Measurements from ENCODE around the gene PTPRK. TPM values are rescaled to one million over a fixed set of nuclear protein-coding genes. Genes with fewer than 3 reads are reported as not detected.

The PTPRK gene
- total and polyA plus RNA-seq, 10 of the 15 experiments (the other 5 are each of a cell fraction or from before 2014, with no cell fraction given), result 0.23 to 1.9 (median 0.55) TPM

GRCh38 chr6:128007658-128008057 lies 512.7 kb downstream of the PTPRK start:
- no TSS peak for BruUV-seq (replicated peaks)
- no peaks in the 10 kb centered on the region for H4K20me1 ChIP-seq (ENCODE audit: control insufficient read depth, insufficient read depth)
- POLR2A ChIA-PET, result no interaction called here
- FAIRE-seq (no peak), ATAC-seq (no peak), DNase-seq (ENCODE audit: low read depth, low spot score) (no peak)
- no peak overlapping the region for H3K4me2 ChIP-seq (ENCODE audit: control insufficient read depth, insufficient read depth)
- no peak overlapping the region for H3K27ac ChIP-seq (ENCODE audit: control insufficient read depth, insufficient read depth)
- in situ Hi-C loops (cut with MboI) (no loop called here), intact Hi-C loops (cut with micrococcal nuclease; ENCODE audit: unreplicated experiment) (no loop called here)
- CTCF ChIA-PET, result no interaction called here
- H3K36me3 ChIP-seq (ENCODE audit: control insufficient read depth in 2 of 2, insufficient read depth in 2 of 2, low read length in 1 of 2), result no peaks in the 10 kb centered on the region
- H3K27me3 ChIP-seq (replicated peaks in 1 of 2; ENCODE audit: control insufficient read depth in 2 of 2, insufficient read depth in 2 of 2, low read length in 1 of 2), result no peaks in the 10 kb centered on the region; a peak in 1 of 4 replicates
- H3K9ac ChIP-seq (ENCODE audit: control insufficient read depth, insufficient read depth, low read length), result no peak overlapping the region
- no peaks in the 10 kb centered on the region for H3K79me2 ChIP-seq (ENCODE audit: control insufficient read depth, insufficient read depth, low read length)
- H3K9me3 ChIP-seq (replicated peaks; ENCODE audit: control insufficient read depth, insufficient read depth, low read length), result no peaks in the 10 kb centered on the region
- H3K4me3 ChIP-seq, result no peak overlapping the region
- TF ChIP-seq MEF2A (IDR thresholded peaks at IDR 0.05; ENCODE audit: insufficient read depth, low read depth, low read length) (no peak), ZNF217 (IDR thresholded peaks at IDR 0.05) (no peak), ZBTB33 (IDR thresholded peaks at IDR 0.05) (no peak), CHD2 (IDR thresholded peaks at IDR 0.05; ENCODE audit: borderline replicate concordance, low read depth, low read length) (no peak)
- RAD21 ChIA-PET (ENCODE audit: unreplicated experiment), result no interaction called here
- H2AFZ ChIP-seq (ENCODE audit: control insufficient read depth, low read depth, low read length), result no peak overlapping the region
- H3K4me1 ChIP-seq (ENCODE audit: control insufficient read depth, insufficient read depth, low read length), result no peaks in the 10 kb centered on the region
- SMC1A ChIA-PET (ENCODE audit: uncharacterized antibody, unreplicated experiment), result interaction anchor here (1.4 kb wide), 1 partner anchor 22 kb away, joined by 3 read pairs; no protein-coding TSS in a partner anchor
- WGBS (ENCODE audit: insufficient coverage, insufficient replicate concordance, low lambda C conversion rate, missing lambda C conversion rate), result 26% methylated on average over 1 of the region's 1 CpG

GRCh38 chr6:128005009-128005408 lies 515.4 kb downstream of the PTPRK start:
- WGBS (ENCODE audit: insufficient coverage, insufficient replicate concordance, low lambda C conversion rate, missing lambda C conversion rate), result 9% methylated on average over 5 of the region's 5 CpGs
- ATAC-seq, result no peak
- Histone ChIP-seq H4K20me1 (ENCODE audit: control insufficient read depth, insufficient read depth) (no peaks in the 10 kb centered on the region), H3K79me2 (ENCODE audit: control insufficient read depth, insufficient read depth, low read length) (no peaks in the 10 kb centered on the region), H3K27ac (ENCODE audit: control insufficient read depth, insufficient read depth) (no peak overlapping the region), H3K36me3 (ENCODE audit: control insufficient read depth in 2 of 2, insufficient read depth in 2 of 2, low read length in 1 of 2) (no peaks in the 10 kb centered on the region), H2AFZ (ENCODE audit: control insufficient read depth, low read depth, low read length) (no peak overlapping the region), H3K9me3 (replicated peaks; ENCODE audit: control insufficient read depth, insufficient read depth, low read length) (no peaks in the 10 kb centered on the region), H3K4me1 (ENCODE audit: control insufficient read depth, insufficient read depth, low read length) (no peaks in the 10 kb centered on the region), H3K27me3 (replicated peaks in 1 of 2; ENCODE audit: control insufficient read depth in 2 of 2, insufficient read depth in 2 of 2, low read length in 1 of 2) (no peaks in the 10 kb centered on the region), H3K4me2 (ENCODE audit: control insufficient read depth, insufficient read depth) (no peak overlapping the region), H3K9ac (ENCODE audit: control insufficient read depth, insufficient read depth, low read length) (no peak overlapping the region), H3K4me3 (no peak overlapping the region)
- CTCF ChIA-PET, result no interaction called here
- RAD21 ChIA-PET (ENCODE audit: unreplicated experiment), result interaction anchor here (1.0 kb wide), 1 partner anchor 150 kb away, joined by 3 read pairs; no protein-coding TSS in a partner anchor
- SMC1A ChIA-PET (ENCODE audit: uncharacterized antibody, unreplicated experiment), result interaction anchor here (1.7 kb wide), 1 partner anchor 18 kb away, joined by 3 read pairs; no protein-coding TSS in a partner anchor
- POLR2A ChIA-PET, result no interaction called here
- no peak for DNase-seq (ENCODE audit: low read depth, low spot score)
- in situ Hi-C loops (cut with MboI) (no loop called here), intact Hi-C loops (cut with micrococcal nuclease; ENCODE audit: unreplicated experiment) (no loop called here)
- no TSS peak for BruUV-seq (replicated peaks)
- FAIRE-seq, result no peak
- TF ChIP-seq ZBTB33 (IDR thresholded peaks at IDR 0.05) (no peak), TCF7 (IDR thresholded peaks at IDR 0.05; ENCODE audit: borderline replicate concordance) (no peak), PBX3 (IDR thresholded peaks at IDR 0.05; ENCODE audit: insufficient replicate concordance, low read depth, low read length) (no peak), RB1 (IDR thresholded peaks at IDR 0.05; ENCODE audit: borderline replicate concordance) (no peak), IRF5 (IDR thresholded peaks at IDR 0.05; ENCODE audit: borderline replicate concordance) (no peak), RUNX3 (IDR thresholded peaks at IDR 0.05; ENCODE audit: low read length) (no peak), RAD51 (IDR thresholded peaks at IDR 0.05) (no peak), ZBED1 (IDR thresholded peaks at IDR 0.05; ENCODE audit: borderline replicate concordance) (no peak), HDAC6 (IDR thresholded peaks at IDR 0.05; ENCODE audit: unreplicated experiment) (no peak)

Measured in GM12878 (cell line).